DOHH2 (cell line): ENCODE measurements around the gene ZFAND4.

Source experiments
- CTCF ChIP-seq: fragments of 200-600 bp; sonication (generic); IDR thresholded peaks from one replicate; pipeline ENCODE4 v1.5.1; 2014; ENCODE audit warnings: antibody characterized with exemption, mild to moderate bottlenecking, low read depth, low read length; ENCODE audit not compliant: poor library complexity, severe bottlenecking
- EZH2phosphoT487 ChIP-seq: fragments of 200-600 bp; sonication (generic); IDR thresholded peaks from 2 replicates; pipeline ENCODE4 v1.6.1; 2017; ENCODE audit warnings: borderline replicate concordance, mild to moderate bottlenecking, antibody characterized with exemption, low read length, moderate library complexity, mixed read lengths

GRCh38 chr10:45581216-45581549 lies 91.4 kb downstream of the ZFAND4 start:
- TF ChIP-seq EZH2phosphoT487 (no peak), CTCF (no peak)
